Cardiac atrium fibroblast (primary cell): ENCODE results near the gene IMPG1. TPM values are rescaled to one million over a fixed set of nuclear protein-coding genes. Genes with fewer than 3 reads are reported as not detected.

Experiments used
- total RNA-seq: library from RNA; depleted of rRNA; stranded (reverse); fragments of >200 nt; gene quantifications from 2 replicates; pipeline ENCODE4 v1.2.3, GENCODE V29; 2015

IMPG1 gene, protein sequence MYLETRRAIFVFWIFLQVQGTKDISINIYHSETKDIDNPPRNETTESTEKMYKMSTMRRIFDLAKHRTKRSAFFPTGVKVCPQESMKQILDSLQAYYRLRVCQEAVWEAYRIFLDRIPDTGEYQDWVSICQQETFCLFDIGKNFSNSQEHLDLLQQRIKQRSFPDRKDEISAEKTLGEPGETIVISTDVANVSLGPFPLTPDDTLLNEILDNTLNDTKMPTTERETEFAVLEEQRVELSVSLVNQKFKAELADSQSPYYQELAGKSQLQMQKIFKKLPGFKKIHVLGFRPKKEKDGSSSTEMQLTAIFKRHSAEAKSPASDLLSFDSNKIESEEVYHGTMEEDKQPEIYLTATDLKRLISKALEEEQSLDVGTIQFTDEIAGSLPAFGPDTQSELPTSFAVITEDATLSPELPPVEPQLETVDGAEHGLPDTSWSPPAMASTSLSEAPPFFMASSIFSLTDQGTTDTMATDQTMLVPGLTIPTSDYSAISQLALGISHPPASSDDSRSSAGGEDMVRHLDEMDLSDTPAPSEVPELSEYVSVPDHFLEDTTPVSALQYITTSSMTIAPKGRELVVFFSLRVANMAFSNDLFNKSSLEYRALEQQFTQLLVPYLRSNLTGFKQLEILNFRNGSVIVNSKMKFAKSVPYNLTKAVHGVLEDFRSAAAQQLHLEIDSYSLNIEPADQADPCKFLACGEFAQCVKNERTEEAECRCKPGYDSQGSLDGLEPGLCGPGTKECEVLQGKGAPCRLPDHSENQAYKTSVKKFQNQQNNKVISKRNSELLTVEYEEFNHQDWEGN
- total RNA-seq: not detected in 2 replicates

DNA sequence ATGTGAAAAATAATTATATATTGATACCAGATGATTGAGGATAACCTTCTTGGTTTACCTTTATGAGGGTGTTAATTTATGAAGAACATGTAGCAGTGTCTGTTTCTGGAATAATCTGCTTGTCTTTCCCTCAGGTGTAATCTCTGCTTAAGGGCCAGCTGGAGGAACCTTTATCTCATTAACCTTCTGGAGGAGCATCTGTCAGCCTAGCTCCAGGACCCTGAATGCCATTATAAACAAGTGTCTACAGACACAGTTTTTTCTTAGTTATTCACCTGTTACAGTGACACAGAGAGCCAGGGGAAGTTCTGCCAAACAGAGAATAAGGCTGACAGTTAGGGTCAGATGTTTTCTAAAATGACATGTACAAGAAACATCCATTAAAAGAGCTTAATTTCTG, at the start of gene IMPG1:
Gene IMPG1, minus strand, starts transcription at position 101 of the 400 bp plus-strand sequence. CDS start 174 bp downstream, outside the sequence.

